Measurements from ENCODE around the gene ARL17B.
"Not testable (repeated sequence)": the region's sequence is repeated elsewhere in the genome, so short reads cannot be mapped to it uniquely, and the experiment has no call there.

Gene ARL17B

DNA sequence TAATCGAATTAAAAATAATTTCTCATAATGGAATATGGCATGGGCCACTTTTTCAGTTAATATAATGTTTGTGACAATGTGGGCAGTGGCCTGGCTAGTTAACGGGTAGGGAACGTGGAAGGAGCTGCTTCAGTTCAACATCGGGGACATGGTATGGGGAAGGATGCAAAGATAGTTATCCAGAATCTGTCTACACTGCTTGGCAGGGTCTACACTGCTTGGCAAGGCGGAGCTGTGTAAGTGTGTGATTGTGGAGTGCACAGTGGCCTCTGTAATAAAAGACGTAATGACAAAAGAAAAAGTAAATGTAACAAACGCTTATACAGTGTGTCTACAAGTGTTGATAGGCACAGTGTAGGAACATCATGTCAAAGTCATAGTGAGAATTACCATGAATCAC, 74.0 kb downstream of the ARL17B start:
- not testable (repeated sequence) for DNase-seq

DNA sequence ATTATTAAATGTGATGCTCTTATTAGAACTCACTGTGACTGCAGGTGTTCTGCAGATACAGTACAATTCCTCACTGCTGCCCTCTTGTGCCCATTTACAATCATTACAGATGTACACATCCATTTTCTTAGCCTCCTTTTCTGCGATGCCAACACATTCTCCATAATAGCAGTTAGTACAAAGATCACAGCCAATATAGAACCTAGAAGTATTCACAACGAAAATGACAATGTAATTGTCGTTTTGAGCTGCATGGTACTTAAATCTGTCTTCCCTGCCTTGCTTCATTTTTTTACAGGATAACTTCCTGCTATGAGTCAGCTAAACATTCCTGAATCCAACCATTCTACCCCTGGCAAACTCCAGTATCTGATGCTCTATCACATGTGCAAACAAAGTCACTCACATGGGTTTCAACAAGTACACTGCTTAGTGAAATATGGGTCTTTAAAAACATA, 74.8 kb downstream of the ARL17B start:
- DNase-seq = peak; percentile 26

- DNase-seq = not testable (repeated sequence)
Observed at GRCh38 chr17:46285500-46285899, 76.1 kb downstream of the ARL17B start.

- DNase-seq = peak; percentile 11
Observed at GRCh38 chr17:46284467-46284866, 77.1 kb downstream of the ARL17B start.

DNA sequence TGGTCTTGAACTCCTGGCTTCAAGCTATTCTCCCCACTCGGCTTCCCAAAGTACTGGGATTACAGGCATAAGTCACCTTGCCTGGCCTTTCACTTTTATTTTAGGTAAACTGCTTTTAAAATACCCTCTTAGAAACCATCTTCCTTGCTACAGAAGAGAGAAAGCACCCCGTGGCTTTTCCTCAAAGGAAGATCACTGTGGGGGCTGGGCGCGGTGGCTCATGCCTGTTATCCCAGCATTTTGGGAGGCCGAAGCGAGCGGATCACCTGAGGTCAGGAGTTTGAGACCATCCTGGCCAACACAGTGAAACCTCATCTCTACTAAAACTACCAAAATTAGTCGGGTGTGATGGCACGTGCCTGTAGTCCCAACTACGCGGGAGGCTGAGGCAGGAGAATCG, 78.9 kb downstream of the ARL17B start:
- DNase-seq = not testable (repeated sequence)

GRCh38 chr17:46281336-46281735, 80.2 kb downstream of the ARL17B start:
- not testable (repeated sequence) for DNase-seq

- not testable (repeated sequence) for DNase-seq
Observed at GRCh38 chr17:46276728-46277479, 84.7 kb downstream of the ARL17B start.

- DNase-seq = no peak
Observed at GRCh38 chr17:46274238-46274637, 87.3 kb downstream of the ARL17B start.

DNA sequence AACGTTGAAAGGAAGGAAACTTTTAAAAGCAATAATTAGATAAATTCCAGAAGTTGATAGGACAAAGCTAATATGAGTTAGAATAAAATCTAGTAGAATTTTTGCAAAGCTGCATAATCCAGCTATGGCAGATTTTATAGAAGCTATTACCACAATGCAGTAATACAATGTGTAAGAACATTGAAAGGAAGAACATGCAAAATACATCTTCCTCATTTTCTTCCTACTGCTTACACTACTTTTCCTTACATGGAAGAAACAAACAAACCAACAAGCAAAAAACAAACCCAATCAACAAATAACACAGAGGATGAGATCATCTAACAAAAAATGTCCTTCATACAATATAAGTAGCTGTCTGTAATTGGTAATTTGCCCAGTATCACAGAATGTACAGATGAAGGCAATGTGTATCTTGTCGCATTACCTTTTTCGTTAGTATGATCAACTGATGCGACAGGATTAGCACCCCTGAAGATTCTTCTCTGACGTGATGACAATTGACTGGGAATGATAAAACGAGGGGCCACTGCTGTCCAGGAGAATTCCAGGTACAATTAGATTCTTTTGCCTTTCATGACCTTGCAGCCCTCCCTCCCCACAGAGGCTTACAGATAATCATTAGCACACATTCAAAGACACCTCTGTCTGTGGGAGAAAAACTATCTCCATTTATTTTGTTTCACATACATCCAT, 87.9 kb downstream of the ARL17B start:
- DNase-seq = no peak

DNA sequence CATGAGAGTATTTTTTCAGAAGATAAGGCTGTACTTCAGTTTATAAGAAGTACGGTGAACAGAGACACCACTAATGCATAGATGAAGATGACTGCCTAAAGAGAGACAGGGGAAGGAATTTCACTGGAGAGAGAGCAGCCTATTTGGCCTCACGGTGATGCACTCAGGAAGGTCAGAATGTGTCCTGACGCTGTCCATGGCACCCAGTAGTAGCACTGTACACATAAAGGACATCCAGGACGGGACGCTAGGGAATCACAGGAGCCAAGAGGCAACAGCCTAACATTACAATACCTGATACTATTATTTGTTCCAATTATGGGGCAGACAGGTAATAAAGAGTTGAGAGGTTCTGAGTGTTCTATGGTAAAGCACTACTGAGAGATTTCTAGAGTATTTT, 91.5 kb downstream of the ARL17B start:
- no peak for DNase-seq

DNA sequence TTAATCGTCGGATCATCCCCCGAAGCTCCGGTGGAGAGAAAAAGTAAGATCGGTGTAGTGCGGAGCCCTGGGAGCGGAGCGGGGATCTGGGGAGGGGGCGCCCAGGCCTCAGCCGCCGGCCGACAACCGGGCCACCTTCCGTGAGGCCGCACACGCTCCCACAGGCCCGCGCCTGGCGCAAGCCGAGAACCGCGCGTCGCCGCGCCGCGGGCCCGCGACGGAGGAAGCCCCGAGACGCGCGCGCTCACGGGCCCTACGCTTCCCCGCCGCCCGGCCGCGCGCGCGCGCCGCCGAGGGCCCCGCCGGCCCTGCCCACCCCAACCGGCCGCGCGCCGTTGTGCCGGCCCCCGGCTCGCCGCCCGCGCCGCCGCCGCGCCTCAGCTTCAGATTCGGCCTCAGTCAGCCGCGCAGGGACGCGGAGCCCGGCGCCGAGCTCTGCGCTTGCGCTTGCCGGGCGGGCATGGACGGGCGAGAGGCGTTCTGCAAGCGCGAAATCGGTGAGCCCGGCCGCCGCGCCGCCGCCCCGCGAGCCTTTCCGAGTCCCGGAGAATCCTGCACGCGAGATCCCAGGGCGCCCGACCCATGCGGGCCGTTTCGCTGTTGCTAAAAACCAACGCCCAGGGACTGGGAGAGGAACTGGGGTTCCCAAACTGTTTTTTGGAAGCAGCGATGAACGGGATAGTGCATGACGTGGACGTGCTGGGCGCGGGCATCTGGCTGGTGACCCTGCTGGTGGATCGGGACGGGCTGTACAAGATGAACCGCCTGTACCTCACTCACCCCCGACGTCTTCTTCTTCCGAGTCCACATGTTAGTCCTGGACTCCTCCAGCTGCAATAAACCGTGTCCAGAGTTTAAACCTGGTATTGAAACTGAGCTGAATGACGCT, 94.7 kb downstream of the ARL17B start:
- DNase-seq = peak; percentile 71

GRCh38 chr17:46266063-46266655, 95.4 kb downstream of the ARL17B start:
- not testable (repeated sequence) for DNase-seq

DNA sequence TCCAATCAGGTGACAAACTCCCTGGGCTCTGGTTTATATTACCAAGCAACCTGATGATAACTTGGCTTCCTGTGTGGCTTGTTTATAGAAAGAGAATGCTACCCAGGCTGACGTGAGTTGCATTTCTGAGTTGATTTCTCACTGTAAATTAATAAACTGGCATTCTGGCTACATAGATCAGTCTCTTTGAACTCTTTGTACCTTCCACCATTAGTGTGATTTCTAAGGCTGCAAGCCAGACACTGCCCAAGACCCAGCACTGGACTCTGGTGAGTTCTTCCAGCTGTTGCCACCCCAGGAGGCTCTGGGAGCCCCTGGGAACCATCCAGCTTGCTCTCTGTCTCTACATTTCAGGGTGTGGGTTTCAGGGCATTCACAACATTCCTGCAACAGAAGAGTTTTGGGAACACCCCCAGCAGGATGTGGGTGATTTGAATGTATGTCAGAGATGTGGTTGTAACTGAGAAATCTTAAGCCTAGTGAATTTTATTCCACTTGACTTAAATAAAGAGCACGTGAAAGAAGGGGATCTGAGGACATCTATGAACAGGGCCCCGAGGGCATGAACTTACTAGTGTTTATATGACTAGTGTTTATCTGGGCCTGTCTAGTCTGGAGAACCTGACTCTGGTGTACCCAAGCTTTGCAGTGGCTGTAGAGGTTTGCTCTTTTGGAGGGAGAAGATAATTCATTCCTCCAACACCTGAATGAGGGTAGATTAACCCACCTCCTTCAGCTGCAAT, 96.9 kb downstream of the ARL17B start:
- no peak for DNase-seq

- DNase-seq = no peak
Observed at GRCh38 chr17:46262271-46262670, 99.3 kb downstream of the ARL17B start.

DNA sequence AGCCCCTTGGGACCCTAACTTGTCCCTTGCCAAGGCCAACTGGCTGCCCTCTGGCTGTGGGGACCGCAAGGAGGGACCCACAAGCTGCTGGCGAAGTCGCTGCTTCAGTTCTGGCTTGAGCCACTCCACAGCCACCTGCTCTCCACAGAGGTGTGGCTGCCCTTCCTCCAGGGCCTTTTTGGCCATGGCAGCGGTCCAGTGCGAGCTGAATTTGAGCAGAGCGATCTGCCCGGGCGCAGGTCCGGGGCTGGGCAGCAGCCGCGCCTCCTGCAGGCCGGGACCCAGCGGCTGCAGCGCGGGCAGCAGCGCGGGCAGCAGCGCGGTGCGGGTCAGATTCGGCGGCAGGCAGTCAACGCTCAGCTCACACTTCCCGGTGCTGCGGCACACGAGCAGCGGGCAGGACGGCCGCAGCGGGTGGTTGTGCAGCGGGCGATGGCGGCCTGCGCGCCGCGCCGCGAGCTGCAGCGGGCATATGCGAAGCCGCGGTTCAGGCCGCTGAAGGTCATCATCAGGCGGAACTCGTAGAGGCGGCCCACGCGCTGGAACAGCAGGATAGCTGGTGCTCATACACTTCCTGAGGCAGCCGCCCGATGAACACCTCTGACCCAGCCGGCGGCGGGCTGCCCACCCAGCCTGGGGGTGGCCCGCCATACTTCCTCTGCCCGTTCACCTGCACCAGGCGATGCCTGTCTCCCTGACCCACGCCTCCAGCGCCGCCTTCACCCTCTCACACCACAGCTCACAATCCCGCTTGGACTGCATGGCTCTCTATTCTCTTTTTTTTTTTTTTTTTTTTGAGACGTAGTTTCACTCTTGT, 101.5 kb downstream of the ARL17B start:
- not testable (repeated sequence) for DNase-seq

DNA sequence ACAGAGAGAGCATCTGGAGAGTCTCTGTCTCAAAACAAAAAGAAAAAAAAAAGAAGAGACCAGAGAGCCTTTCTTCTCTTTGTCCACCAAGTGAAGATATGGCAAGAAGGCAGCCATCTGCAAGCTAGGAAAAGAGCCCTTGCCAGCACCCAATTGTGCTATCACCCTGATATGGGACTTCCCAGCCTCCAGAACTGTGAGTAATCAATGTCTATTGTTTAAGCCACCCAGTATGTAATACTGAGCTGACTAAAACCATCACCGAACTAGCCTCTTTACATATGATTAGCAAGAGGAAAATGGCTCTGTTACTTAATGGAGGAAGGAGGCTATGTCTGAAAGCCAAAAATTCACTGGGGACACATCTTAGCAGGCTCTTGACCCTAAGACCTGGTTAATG, 105.2 kb downstream of the ARL17B start:
- DNase-seq = not testable (repeated sequence)

DNA sequence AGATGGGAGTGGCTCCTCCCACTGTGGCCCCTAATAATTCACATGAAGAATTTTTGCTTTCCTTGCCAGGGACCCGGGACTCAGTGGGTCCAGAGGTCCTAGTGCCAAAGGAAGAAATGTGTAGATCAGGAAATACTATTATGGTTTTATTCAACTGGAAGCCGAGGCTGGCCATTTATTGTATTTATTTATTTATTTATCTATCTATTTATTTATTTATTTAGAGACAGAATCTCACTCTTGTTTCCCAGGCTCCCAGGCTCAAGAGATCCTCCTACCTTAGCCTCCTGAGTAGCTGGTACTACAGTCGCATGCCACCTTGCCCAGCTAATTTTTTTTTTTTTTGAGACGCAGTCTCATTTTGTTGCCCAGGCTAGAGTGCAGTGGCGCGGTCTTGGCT, 107.4 kb downstream of the ARL17B start:
- DNase-seq = not testable (repeated sequence)

DNA sequence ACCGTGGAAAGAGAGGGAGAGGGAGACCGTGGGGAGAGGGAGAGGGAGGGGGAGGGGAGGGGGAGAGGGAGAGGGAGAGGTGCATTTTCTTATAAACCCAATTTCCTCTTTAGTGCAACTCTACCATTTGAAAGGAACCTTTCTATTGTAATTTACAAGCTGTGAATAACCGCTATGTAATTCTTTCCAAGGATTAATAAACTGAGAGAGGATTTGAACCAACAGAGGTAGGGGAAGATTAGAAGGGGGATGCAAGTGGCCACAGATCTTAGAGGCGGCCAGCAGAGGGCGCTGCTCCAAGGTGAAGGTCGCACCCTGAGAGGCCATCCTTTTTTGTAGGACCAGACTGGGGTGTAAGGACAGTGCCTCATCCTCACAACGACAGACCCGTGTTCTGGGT, 107.8 kb downstream of the ARL17B start:
- DNase-seq = peak; percentile 35

GRCh38 chr17:46252804-46253203, 108.8 kb downstream of the ARL17B start:
- DNase-seq = not testable (repeated sequence)

DNA sequence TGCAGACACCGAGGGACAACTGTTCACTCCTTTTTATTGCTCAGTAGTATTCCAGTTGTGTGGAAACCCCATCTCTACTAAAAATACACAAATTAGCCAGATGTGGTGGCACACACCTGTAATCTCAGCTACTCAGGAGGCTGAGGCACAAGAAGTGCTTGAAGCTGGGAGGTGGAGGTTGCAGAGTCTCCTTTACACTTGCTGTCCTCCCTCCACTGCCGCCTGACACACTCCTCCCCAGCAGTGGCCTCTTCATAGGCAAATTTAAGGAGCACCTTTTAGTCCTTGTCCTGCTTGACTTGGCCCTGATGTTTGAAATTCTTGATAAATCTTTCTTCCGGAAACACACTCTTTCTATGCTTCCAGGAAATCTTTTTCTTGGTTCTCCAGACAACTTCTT, 112.4 kb downstream of the ARL17B start:
- DNase-seq = not testable (repeated sequence)

All from NK-92 treated with Interleukin-12 subunit alpha and Interleukin-12 subunit beta, amount 100 ng/mL, for 24 hours (cell line).